Activated T-helper 1 cell treated with anti-CD3 and anti-CD28 coated beads, Interleukin-2, amount 50 U/mL, for 16 hours (primary cell): ENCODE measurements around the gene LPCAT1.

Experiments used
- DNase-seq, 2 donors: peaks; one replicate each; pipeline ENCODE4 v3.0.0-alpha.2; 2020; ENCODE audit warnings: low read depth in 1 of 2, low spot score in 1 of 2

Gene LPCAT1

GRCh38 chr5:1523480-1523792 lies 324 bp downstream of the LPCAT1 start:
- no peak for DNase-seq

GRCh38 chr5:1522601-1523479 lies 920 bp downstream of the LPCAT1 start:
- peak in 1 of 2 donors; percentile 4 for DNase-seq

GRCh38 chr5:1521671-1522600 lies 1.8 kb downstream of the LPCAT1 start:
- DNase-seq: peak in 1 of 2 donors; percentile 1

- DNase-seq: no peak
Observed at GRCh38 chr5:1520791-1521453, 2.8 kb downstream of the LPCAT1 start.

- DNase-seq: no peak
Observed at GRCh38 chr5:1519631-1520210, 4.0 kb downstream of the LPCAT1 start.

- DNase-seq: peak in 1 of 2 donors; percentile 1
Observed at GRCh38 chr5:1517838-1518237, 5.9 kb downstream of the LPCAT1 start.

- no peak for DNase-seq
Observed at GRCh38 chr5:1516615-1517601, 6.9 kb downstream of the LPCAT1 start.

- DNase-seq: no peak
Observed at GRCh38 chr5:1515921-1516571, 7.7 kb downstream of the LPCAT1 start.

GRCh38 chr5:1515311-1515920 lies 8.3 kb downstream of the LPCAT1 start:
- DNase-seq: peak in 1 of 2 donors; percentile 3

- peak in 1 of 2 donors; percentile 1 for DNase-seq
Observed at GRCh38 chr5:1514819-1515310, 8.9 kb downstream of the LPCAT1 start.

- DNase-seq: peak in 1 of 2 donors; percentile 1
Observed at GRCh38 chr5:1514027-1514818, 9.5 kb downstream of the LPCAT1 start.

GRCh38 chr5:1513326-1514026 lies 10.3 kb downstream of the LPCAT1 start:
- DNase-seq: no peak

- DNase-seq: no peak
Observed at GRCh38 chr5:1512541-1513291, 11.0 kb downstream of the LPCAT1 start.

- peak in 1 of 2 donors; percentile 3 for DNase-seq
Observed at GRCh38 chr5:1511651-1512540, 11.9 kb downstream of the LPCAT1 start.

GRCh38 chr5:1511048-1511447 lies 12.7 kb downstream of the LPCAT1 start:
- peak in 1 of 2 donors; percentile 4 for DNase-seq

- peak in 1 of 2 donors; percentile 3 for DNase-seq
Observed at GRCh38 chr5:1510631-1511030, 13.1 kb downstream of the LPCAT1 start.
